K562 (cell line): ENCODE results near the gene BAD. TPM values are rescaled to one million over a fixed set of nuclear protein-coding genes. Genes with fewer than 3 reads are reported as not detected.
A peak's percentile ranks its signal among the peaks of the same experiment; 100 is the strongest.

Experiments used
- CBFA2T3 ChIP-seq: fragments of 450-650 bp; IDR thresholded peaks from 2 replicates; pipeline ENCODE4 v1.6.1; 2017
- E2F3 ChIP-seq: fragments of 250-450 bp; sonication (Bioruptor Pico); IDR thresholded peaks from 2 replicates; pipeline ENCODE4 v1.4.0; 2020; ENCODE audit warnings: mild to moderate bottlenecking
- FOXJ2 ChIP-seq: fragments of 200-800 bp; sonication (Bioruptor generic); IDR thresholded peaks from 2 replicates; pipeline ENCODE4 v1.6.1; 2016; ENCODE audit warnings: missing genetic modification characterization, missing compliant biosample characterization
- SREBF2 ChIP-seq: sonication (generic); formaldehyde crosslinking; IDR thresholded peaks from 2 replicates; pipeline ENCODE4 v1.4.0; 2020; ENCODE audit warnings: mild to moderate bottlenecking, missing genetic modification reagents
- TCF3 ChIP-seq: sonication (generic); formaldehyde crosslinking; IDR thresholded peaks from 2 replicates; pipeline ENCODE4 v1.4.0; 2020; ENCODE audit warnings: mild to moderate bottlenecking, missing genetic modification reagents
- ZBTB9 ChIP-seq: fragments of 450-650 bp; formaldehyde crosslinking; IDR thresholded peaks from 2 replicates; pipeline ENCODE4 v1.4.0; 2020; ENCODE audit warnings: mild to moderate bottlenecking, moderate library complexity
- ZNF740 ChIP-seq, 3 experiments: fragments of 200-800 bp in 1 of 3; sonication (Bioruptor generic) in 1 of 3; sonication (generic) in 1 of 3; formaldehyde crosslinking in 1 of 3; IDR thresholded peaks; 2 replicates each; pipeline versions ENCODE4 v1.6.1 to v1.8.0; 2016 to 2022; ENCODE audit warnings: mild to moderate bottlenecking in 2 of 3, missing compliant biosample characterization in 2 of 3, missing genetic modification characterization in 2 of 3, missing genetic modification reagents in 1 of 3
- polyA plus RNA-seq, 8 experiments: library from polyadenylated mRNA; depleted of rRNA in 4 of 8; stranded (reverse) in 5 of 8; unstranded in 3 of 8; fragments of >200 nt; fragmentation: Nextera tagmentation in 2 of 8; fragmentation: Illumina TruSeq in 1 of 8; extraction: Ambion mirVana in 2 of 8; extraction: Trizol in 1 of 8; gene quantifications; 2 replicates each; pipeline versions ENCODE4 v1.2.1 to v1.2.3, GENCODE V29; 2011 to 2014; ENCODE audit warnings: inconsistent platforms in 1 of 8, missing spikeins in 1 of 8
- total RNA-seq, 7 experiments: library from RNA; depleted of rRNA in 6 of 7; stranded (reverse); fragments of >200 nt in 6 of 7; fragmentation: Illumina TruSeq in 2 of 7; extraction: Trizol in 2 of 7; gene quantifications; 2 replicates each; pipeline versions ENCODE4 v1.2.1 to v1.2.3, GENCODE V29; 2011 to 2021; ENCODE audit warnings: low replicate concordance in 1 of 7
- TF ChIP-seq, protein P1 (sequence below): sonication (generic); formaldehyde crosslinking; IDR thresholded peaks from 2 replicates; pipeline ENCODE4 v1.8.1; 2023; ENCODE audit warnings: mild to moderate bottlenecking, missing genetic modification reagents
- TF ChIP-seq, protein P2 (sequence below): fragments of 450-650 bp; IDR thresholded peaks from 2 replicates; pipeline ENCODE4 v1.6.1; 2016; ENCODE audit warnings: borderline replicate concordance
- TF ChIP-seq, protein P3 (sequence below): sonication (generic); formaldehyde crosslinking; IDR thresholded peaks from 2 replicates; pipeline ENCODE4 v1.8.0; 2023; ENCODE audit warnings: missing genetic modification reagents, mild to moderate bottlenecking, borderline replicate concordance

The BAD gene
- total and polyA plus RNA-seq, 9 of the 15 experiments (the other 6 are each of a cell fraction or from before 2014, with no cell fraction given): 0.61 to 45.6 (median 11.8) TPM

DNA sequence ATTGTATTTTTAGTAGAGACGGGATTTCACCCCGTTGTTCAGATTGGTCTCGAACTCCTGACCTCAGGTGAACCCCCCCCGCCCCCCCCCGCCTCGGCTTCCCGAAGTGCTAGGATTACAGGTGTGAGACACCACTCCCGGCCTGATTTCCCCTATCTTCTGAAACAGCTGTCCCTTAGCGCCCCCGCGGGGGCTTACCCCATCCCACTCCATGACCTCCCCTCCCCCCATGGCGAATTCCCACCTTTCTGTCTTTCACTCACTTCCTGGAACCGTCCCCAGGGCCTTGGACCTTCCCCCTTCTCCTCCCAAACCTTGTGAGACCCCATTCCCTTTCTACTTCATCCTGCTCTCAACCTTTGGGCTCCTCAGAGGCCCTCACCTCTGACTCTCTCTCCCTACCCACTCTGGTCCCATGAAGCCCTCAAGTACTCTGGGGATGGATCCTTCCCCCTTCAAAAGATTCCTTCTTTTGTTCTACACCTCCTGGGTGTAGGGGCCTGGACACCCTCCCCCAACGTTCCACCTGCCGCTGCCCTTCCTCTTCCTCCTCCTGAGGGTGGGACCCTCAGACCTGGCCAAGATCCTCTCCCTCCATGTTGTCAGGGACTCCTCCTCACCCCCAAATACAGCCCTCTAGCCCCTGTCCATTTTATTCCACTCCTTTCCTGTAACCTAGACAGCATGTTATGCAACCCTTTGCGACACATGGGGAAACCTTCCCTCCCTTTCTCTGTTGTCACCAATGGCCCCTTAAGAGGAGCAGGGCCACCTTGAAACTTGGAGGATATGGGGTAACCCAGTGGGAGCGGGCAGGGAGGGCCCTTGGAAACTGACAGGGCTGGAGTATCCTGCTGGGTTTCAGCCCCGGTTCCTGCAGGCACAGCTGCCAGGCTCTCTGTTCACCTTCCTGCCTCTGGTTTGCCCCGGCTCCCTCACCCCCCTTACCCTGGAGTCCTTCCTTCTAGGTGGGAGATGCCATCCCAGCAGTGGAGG lies 34.6 kb upstream of the BAD start (continued):
- TF ChIP-seq, protein P1, sequence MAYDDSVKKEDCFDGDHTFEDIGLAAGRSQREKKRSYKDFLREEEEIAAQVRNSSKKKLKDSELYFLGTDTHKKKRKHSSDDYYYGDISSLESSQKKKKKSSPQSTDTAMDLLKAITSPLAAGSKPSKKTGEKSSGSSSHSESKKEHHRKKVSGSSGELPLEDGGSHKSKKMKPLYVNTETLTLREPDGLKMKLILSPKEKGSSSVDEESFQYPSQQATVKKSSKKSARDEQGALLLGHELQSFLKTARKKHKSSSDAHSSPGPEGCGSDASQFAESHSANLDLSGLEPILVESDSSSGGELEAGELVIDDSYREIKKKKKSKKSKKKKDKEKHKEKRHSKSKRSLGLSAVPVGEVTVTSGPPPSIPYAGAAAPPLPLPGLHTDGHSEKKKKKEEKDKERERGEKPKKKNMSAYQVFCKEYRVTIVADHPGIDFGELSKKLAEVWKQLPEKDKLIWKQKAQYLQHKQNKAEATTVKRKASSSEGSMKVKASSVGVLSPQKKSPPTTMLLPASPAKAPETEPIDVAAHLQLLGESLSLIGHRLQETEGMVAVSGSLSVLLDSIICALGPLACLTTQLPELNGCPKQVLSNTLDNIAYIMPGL (CRISPR knock-in tag): no peak
- TF ChIP-seq SREBF2 (no peak), ZNF740 (CRISPR knock-in tag; IDR thresholded peaks at IDR 0.05) (no peak), ZNF740 (tag; IDR thresholded peaks at IDR 0.05) (peak in 1 of 2 experiments; percentile 79; a peak in 2 of 4 replicates), TCF3 (CRISPR knock-in tag) (peak; percentile 62; the same call in 1 of the 2 replicates), ZBTB9 (no peak), CBFA2T3 (peak; percentile 73), FOXJ2 (tag) (peak; percentile 34; the same call in 1 of the 2 replicates), E2F3 (CRISPR knock-in tag) (0 out of 2 replicates have a peak, but pooled peaks have one; percentile 23)
- TF ChIP-seq, protein P2, sequence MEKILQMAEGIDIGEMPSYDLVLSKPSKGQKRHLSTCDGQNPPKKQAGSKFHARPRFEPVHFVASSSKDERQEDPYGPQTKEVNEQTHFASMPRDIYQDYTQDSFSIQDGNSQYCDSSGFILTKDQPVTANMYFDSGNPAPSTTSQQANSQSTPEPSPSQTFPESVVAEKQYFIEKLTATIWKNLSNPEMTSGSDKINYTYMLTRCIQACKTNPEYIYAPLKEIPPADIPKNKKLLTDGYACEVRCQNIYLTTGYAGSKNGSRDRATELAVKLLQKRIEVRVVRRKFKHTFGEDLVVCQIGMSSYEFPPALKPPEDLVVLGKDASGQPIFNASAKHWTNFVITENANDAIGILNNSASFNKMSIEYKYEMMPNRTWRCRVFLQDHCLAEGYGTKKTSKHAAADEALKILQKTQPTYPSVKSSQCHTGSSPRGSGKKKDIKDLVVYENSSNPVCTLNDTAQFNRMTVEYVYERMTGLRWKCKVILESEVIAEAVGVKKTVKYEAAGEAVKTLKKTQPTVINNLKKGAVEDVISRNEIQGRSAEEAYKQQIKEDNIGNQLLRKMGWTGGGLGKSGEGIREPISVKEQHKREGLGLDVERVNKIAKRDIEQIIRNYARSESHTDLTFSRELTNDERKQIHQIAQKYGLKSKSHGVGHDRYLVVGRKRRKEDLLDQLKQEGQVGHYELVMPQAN: 0 out of 2 replicates have a peak, but pooled peaks have one; percentile 37
- TF ChIP-seq, protein P3, sequence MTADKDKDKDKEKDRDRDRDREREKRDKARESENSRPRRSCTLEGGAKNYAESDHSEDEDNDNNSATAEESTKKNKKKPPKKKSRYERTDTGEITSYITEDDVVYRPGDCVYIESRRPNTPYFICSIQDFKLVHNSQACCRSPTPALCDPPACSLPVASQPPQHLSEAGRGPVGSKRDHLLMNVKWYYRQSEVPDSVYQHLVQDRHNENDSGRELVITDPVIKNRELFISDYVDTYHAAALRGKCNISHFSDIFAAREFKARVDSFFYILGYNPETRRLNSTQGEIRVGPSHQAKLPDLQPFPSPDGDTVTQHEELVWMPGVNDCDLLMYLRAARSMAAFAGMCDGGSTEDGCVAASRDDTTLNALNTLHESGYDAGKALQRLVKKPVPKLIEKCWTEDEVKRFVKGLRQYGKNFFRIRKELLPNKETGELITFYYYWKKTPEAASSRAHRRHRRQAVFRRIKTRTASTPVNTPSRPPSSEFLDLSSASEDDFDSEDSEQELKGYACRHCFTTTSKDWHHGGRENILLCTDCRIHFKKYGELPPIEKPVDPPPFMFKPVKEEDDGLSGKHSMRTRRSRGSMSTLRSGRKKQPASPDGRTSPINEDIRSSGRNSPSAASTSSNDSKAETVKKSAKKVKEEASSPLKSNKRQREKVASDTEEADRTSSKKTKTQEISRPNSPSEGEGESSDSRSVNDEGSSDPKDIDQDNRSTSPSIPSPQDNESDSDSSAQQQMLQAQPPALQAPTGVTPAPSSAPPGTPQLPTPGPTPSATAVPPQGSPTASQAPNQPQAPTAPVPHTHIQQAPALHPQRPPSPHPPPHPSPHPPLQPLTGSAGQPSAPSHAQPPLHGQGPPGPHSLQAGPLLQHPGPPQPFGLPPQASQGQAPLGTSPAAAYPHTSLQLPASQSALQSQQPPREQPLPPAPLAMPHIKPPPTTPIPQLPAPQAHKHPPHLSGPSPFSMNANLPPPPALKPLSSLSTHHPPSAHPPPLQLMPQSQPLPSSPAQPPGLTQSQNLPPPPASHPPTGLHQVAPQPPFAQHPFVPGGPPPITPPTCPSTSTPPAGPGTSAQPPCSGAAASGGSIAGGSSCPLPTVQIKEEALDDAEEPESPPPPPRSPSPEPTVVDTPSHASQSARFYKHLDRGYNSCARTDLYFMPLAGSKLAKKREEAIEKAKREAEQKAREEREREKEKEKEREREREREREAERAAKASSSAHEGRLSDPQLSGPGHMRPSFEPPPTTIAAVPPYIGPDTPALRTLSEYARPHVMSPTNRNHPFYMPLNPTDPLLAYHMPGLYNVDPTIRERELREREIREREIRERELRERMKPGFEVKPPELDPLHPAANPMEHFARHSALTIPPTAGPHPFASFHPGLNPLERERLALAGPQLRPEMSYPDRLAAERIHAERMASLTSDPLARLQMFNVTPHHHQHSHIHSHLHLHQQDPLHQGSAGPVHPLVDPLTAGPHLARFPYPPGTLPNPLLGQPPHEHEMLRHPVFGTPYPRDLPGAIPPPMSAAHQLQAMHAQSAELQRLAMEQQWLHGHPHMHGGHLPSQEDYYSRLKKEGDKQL (CRISPR knock-in tag): 0 out of 2 replicates have a peak, but pooled peaks have one; percentile 57
